B cell (primary cell): ENCODE measurements around the gene COL8A2. TPM values are rescaled to one million over a fixed set of nuclear protein-coding genes. Genes with fewer than 3 reads are reported as not detected.

Source experiments
- ATAC-seq: fragments of 200-7000 bp; cut with Tn5 transposase; one replicate; pipeline ENCODE4 v1.10.0; 2021; ENCODE audit warnings: low read depth, mild to moderate bottlenecking, moderate number of reproducible peaks, moderate library complexity
- CTCF ChIA-PET: fragments of 350-600 bp; sonication (Branson Sonifier 250); formaldehyde crosslinking; loops from one replicate; lab custom pipeline; 2021; ENCODE audit warnings: antibody characterized with exemption, inconsistent platforms; lab: Charles Lee
- POLR2A ChIA-PET: fragments of 350-600 bp; sonication (Branson Sonifier 250); formaldehyde crosslinking; loops from one replicate; lab custom pipeline; 2021; ENCODE audit warnings: antibody characterized with exemption; lab: Charles Lee
- DNase-seq: peaks from one replicate; pipeline ENCODE4 v3.0.0; 2013
- H2AFZ ChIP-seq: 2 replicates; pipeline ENCODE4 v1.6.1; 2012; ENCODE audit warnings: mild to moderate bottlenecking, low read depth, low read length; ENCODE audit not compliant: insufficient read depth, poor library complexity, severe bottlenecking
- H3K27ac ChIP-seq, 2 donors: 1 replicate in 1 of 2; 2 replicates in 1 of 2; pipeline ENCODE4 v1.5.1; 2012 to 2013; ENCODE audit warnings: low read length in 2 of 2, mild to moderate bottlenecking in 2 of 2, moderate library complexity in 1 of 2
- H3K27me3 ChIP-seq, 4 experiments: fragments of 200-600 bp in 1 of 4; sonication (generic) in 1 of 4; replicated peaks in 1 of 4; 1 replicate in 2 of 4; 2 replicates in 2 of 4; pipeline versions ENCODE4 v1.6.1 to v1.7.0; 2013 to 2016; ENCODE audit warnings: low read length in 3 of 4, mild to moderate bottlenecking in 2 of 4, mixed read lengths in 1 of 4, moderate library complexity in 1 of 4; ENCODE audit not compliant: insufficient read depth in 4 of 4, control insufficient read depth in 3 of 4; ENCODE audit errors: control extremely low read depth in 1 of 4
- H3K36me3 ChIP-seq, 2 experiments: replicated peaks in 1 of 2; 1 replicate in 1 of 2; 2 replicates in 1 of 2; pipeline versions ENCODE4 v1.6.1 to v1.7.1; 2013; ENCODE audit warnings: low read length in 1 of 2; ENCODE audit not compliant: insufficient read depth in 2 of 2, control insufficient read depth in 1 of 2; ENCODE audit errors: control extremely low read depth in 1 of 2, extremely low read depth in 1 of 2
- H3K4me1 ChIP-seq, 2 donors: fragments of 200-600 bp in 1 of 2; sonication (generic) in 1 of 2; 1 replicate in 1 of 2; 2 replicates in 1 of 2; pipeline versions ENCODE4 v1.5.1 to v1.6.1; 2013 to 2017; ENCODE audit warnings: low read length in 2 of 2; ENCODE audit not compliant: control insufficient read depth in 2 of 2, insufficient read depth in 2 of 2
- H3K4me2 ChIP-seq: replicated peaks from 2 replicates; pipeline ENCODE3; 2012; ENCODE audit warnings: mild to moderate bottlenecking, low read depth, low read length; ENCODE audit not compliant: poor library complexity, severe bottlenecking
- H3K4me3 ChIP-seq, 5 experiments: fragments of 200-600 bp in 1 of 5; sonication (generic) in 1 of 5; 1 replicate in 3 of 5; 2 replicates in 2 of 5; pipeline versions ENCODE4 v1.5.1 to v1.7.0; 2011 to 2016; ENCODE audit warnings: low read length in 4 of 5, mild to moderate bottlenecking in 4 of 5, low read depth in 2 of 5, control low read depth in 1 of 5, moderate library complexity in 1 of 5; ENCODE audit not compliant: insufficient read depth in 1 of 5; ENCODE audit errors: control extremely low read depth in 1 of 5, extremely low read depth in 1 of 5
- H3K79me2 ChIP-seq: fragments of 200-600 bp; sonication (generic); one replicate; pipeline ENCODE4 v1.6.0; 2016; ENCODE audit warnings: low read length; ENCODE audit not compliant: control insufficient read depth, insufficient read depth
- H3K9ac ChIP-seq: fragments of 200-600 bp; sonication (generic); 2 replicates; pipeline ENCODE4 v1.6.1; 2017; ENCODE audit warnings: mild to moderate bottlenecking, low read length, moderate library complexity
- H3K9me3 ChIP-seq, 3 donors: one replicate each; pipeline versions ENCODE4 v1.6.1 to v1.7.1; 2013; ENCODE audit warnings: low read length in 2 of 3; ENCODE audit not compliant: control insufficient read depth in 2 of 3, insufficient read depth in 1 of 3; ENCODE audit errors: control extremely low read depth in 1 of 3
- H4K20me1 ChIP-seq: 2 replicates; pipeline ENCODE4 v1.6.0; 2012; ENCODE audit warnings: mild to moderate bottlenecking, low read length; ENCODE audit not compliant: insufficient read depth, control insufficient read depth, poor library complexity, severe bottlenecking
- H3K27ac Mint-ChIP-seq: one replicate; pipeline ENCODE4 v1.8.0; 2021; ENCODE audit warnings: mixed read lengths
- H3K27me3 Mint-ChIP-seq: one replicate; pipeline ENCODE4 v1.8.0; 2021; ENCODE audit warnings: mixed read lengths
- H3K4me1 Mint-ChIP-seq: one replicate; pipeline ENCODE4 v1.8.0; 2021; ENCODE audit warnings: mixed read lengths
- H3K4me3 Mint-ChIP-seq: one replicate; pipeline ENCODE4 v1.8.0; 2021; ENCODE audit warnings: mixed read lengths
- H3K9me3 Mint-ChIP-seq: one replicate; pipeline ENCODE4 v1.8.0; 2022; ENCODE audit warnings: mixed read lengths; ENCODE audit not compliant: insufficient read depth
- EZH2 ChIP-seq: IDR thresholded peaks from 2 replicates; pipeline ENCODE4 v1.6.1; 2012; ENCODE audit warnings: borderline replicate concordance, low read depth, mild to moderate bottlenecking, moderate library complexity, low read length; ENCODE audit not compliant: insufficient read depth, poor library complexity, severe bottlenecking
- WGBS: methylation state at CpG from one replicate; pipeline ENCODE4 v1.1.5; 2013; ENCODE audit warnings: missing lambda C conversion rate; ENCODE audit not compliant: insufficient coverage; 5-methylcytosine and 5-hydroxymethylcytosine counted together
- intact Hi-C: fragments of 100-400 bp; cut with micrococcal nuclease; formaldehyde crosslinking; loops from one replicate; pipeline ENCODE4 v1.10.0; 2022
- polyA plus RNA-seq: library from polyadenylated mRNA; depleted of rRNA; stranded (reverse); fragments of >200 nt; gene quantifications from 2 replicates; pipeline ENCODE4 v1.2.3, GENCODE V29; 2012
- total RNA-seq, 2 donors: library from RNA; stranded (reverse); fragments of 120-200 nt in 1 of 2; gene quantifications; 1 replicate in 1 of 2; 2 replicates in 1 of 2; pipeline versions ENCODE4 v1.2.3 to v1.2.4, GENCODE V29; 2013 to 2022
- TF ChIP-seq, protein P1 (sequence below): fragments of 200-600 bp; IDR thresholded peaks from one replicate; pipeline ENCODE4 v1.8.0; 2022; ENCODE audit warnings: antibody characterized with exemption, mild to moderate bottlenecking

The COL8A2 gene
- total and polyA plus RNA-seq, 2 donors (not counting 1 experiment from before 2014, with no cell fraction given): 0.17 TPM; not detected in 1

- ATAC-seq (no peak), DNase-seq (no peak)
- Mint-ChIP-seq H3K27me3 (no peaks in the 10 kb centered on the region), H3K9me3 (no peaks in the 10 kb centered on the region), H3K27ac (no peak overlapping the region), H3K4me1 (no peaks in the 10 kb centered on the region), H3K4me3 (no peak overlapping the region)
- ChIA-PET POLR2A (no interaction called here), CTCF (interaction anchor here (4.2 kb wide), 1 partner anchor 18 kb away, joined by 20 read pairs; no protein-coding TSS in a partner anchor)
- no peak for TF ChIP-seq EZH2
- TF ChIP-seq, protein P1, sequence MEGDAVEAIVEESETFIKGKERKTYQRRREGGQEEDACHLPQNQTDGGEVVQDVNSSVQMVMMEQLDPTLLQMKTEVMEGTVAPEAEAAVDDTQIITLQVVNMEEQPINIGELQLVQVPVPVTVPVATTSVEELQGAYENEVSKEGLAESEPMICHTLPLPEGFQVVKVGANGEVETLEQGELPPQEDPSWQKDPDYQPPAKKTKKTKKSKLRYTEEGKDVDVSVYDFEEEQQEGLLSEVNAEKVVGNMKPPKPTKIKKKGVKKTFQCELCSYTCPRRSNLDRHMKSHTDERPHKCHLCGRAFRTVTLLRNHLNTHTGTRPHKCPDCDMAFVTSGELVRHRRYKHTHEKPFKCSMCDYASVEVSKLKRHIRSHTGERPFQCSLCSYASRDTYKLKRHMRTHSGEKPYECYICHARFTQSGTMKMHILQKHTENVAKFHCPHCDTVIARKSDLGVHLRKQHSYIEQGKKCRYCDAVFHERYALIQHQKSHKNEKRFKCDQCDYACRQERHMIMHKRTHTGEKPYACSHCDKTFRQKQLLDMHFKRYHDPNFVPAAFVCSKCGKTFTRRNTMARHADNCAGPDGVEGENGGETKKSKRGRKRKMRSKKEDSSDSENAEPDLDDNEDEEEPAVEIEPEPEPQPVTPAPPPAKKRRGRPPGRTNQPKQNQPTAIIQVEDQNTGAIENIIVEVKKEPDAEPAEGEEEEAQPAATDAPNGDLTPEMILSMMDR: no peak
- H3K4me3 ChIP-seq: no peak overlapping the region
- no peaks in the 10 kb centered on the region for H3K4me1 ChIP-seq
- H3K9me3 ChIP-seq: no peaks in the 10 kb centered on the region
- no peaks in the 10 kb centered on the region for H3K36me3 ChIP-seq
- H4K20me1 ChIP-seq: no peaks in the 10 kb centered on the region
- H2AFZ ChIP-seq: no peak overlapping the region
- WGBS: 93% methylated on average over 5 of the region's 5 CpGs
- H3K4me2 ChIP-seq: no peak overlapping the region
- H3K79me2 ChIP-seq: no peaks in the 10 kb centered on the region
- intact Hi-C loops: no loop called here
- peaks cover 0 to 5% (median 0%) of the 10 kb centered on the region in 4 experiments for H3K27me3 ChIP-seq
- no peak overlapping the region for H3K27ac ChIP-seq
- H3K9ac ChIP-seq: no peak overlapping the region
Observed at GRCh38 chr1:36116901-36117300, 8.1 kb downstream of the COL8A2 start.

GRCh38 chr1:36115931-36116330 lies 9.1 kb downstream of the COL8A2 start:
- DNase-seq (no peak), ATAC-seq (no peak)
- Histone ChIP-seq H3K9ac (no peak overlapping the region), H2AFZ (no peak overlapping the region), H3K4me3 (no peak overlapping the region), H4K20me1 (no peaks in the 10 kb centered on the region), H3K36me3 (no peaks in the 10 kb centered on the region), H3K27ac (no peak overlapping the region), H3K4me1 (no peaks in the 10 kb centered on the region), H3K79me2 (no peaks in the 10 kb centered on the region), H3K9me3 (no peaks in the 10 kb centered on the region), H3K27me3 (peaks cover 0 to 5% (median 0%) of the 10 kb centered on the region in 4 experiments), H3K4me2 (no peak overlapping the region)
- Mint-ChIP-seq H3K27ac (no peak overlapping the region), H3K27me3 (no peaks in the 10 kb centered on the region), H3K4me3 (no peak overlapping the region), H3K9me3 (no peaks in the 10 kb centered on the region), H3K4me1 (no peaks in the 10 kb centered on the region)
- CTCF ChIA-PET: interaction anchor here (4.2 kb wide), 1 partner anchor 19 kb away, joined by 20 read pairs; no protein-coding TSS in a partner anchor
- TF ChIP-seq, protein P1: no peak
- no peak for TF ChIP-seq EZH2
- intact Hi-C loops: no loop called here
- WGBS: 81% methylated on average over 4 of the region's 5 CpGs
- POLR2A ChIA-PET: no interaction called here
